ENCODE results near the gene HMGB4.

The HMGB4 gene

DNA sequence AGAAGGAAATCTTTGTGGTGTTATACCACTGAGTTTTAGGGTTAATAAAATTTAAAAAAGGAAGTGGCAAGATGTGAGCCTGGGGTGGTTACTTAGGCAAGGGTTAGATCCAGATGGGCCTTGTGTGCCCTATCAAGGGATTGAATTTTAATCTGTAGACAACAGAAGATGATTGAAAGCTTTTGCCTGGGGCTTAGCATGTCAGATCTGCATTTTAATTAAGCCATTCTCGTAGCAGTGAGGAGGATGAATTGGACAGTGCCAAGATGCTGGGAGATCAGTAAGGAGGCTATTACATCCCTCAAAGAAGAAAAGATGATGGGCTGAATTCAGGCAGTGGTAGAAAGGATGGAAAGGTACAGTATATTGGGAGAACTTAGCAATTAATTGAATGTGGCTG, 42.3 kb downstream of the HMGB4 start:
- no peaks in the 10 kb centered on the region for H3K27me3 Mint-ChIP-seq (ENCODE audit: low read depth, poor library complexity)
- peaks cover 7% of the 10 kb centered on the region for H3K4me1 Mint-ChIP-seq
- no peaks in the 10 kb centered on the region for H3K9me3 Mint-ChIP-seq
- no peak overlapping the region for H3K27ac Mint-ChIP-seq
- H3K4me3 Mint-ChIP-seq: no peak overlapping the region
- H3K36me3 Mint-ChIP-seq (ENCODE audit: low read depth): no peaks in the 10 kb centered on the region
- no peak for DNase-seq
- TF ChIP-seq, protein P1, sequence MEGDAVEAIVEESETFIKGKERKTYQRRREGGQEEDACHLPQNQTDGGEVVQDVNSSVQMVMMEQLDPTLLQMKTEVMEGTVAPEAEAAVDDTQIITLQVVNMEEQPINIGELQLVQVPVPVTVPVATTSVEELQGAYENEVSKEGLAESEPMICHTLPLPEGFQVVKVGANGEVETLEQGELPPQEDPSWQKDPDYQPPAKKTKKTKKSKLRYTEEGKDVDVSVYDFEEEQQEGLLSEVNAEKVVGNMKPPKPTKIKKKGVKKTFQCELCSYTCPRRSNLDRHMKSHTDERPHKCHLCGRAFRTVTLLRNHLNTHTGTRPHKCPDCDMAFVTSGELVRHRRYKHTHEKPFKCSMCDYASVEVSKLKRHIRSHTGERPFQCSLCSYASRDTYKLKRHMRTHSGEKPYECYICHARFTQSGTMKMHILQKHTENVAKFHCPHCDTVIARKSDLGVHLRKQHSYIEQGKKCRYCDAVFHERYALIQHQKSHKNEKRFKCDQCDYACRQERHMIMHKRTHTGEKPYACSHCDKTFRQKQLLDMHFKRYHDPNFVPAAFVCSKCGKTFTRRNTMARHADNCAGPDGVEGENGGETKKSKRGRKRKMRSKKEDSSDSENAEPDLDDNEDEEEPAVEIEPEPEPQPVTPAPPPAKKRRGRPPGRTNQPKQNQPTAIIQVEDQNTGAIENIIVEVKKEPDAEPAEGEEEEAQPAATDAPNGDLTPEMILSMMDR (IDR thresholded peaks at IDR 0.05): no peak

DNA sequence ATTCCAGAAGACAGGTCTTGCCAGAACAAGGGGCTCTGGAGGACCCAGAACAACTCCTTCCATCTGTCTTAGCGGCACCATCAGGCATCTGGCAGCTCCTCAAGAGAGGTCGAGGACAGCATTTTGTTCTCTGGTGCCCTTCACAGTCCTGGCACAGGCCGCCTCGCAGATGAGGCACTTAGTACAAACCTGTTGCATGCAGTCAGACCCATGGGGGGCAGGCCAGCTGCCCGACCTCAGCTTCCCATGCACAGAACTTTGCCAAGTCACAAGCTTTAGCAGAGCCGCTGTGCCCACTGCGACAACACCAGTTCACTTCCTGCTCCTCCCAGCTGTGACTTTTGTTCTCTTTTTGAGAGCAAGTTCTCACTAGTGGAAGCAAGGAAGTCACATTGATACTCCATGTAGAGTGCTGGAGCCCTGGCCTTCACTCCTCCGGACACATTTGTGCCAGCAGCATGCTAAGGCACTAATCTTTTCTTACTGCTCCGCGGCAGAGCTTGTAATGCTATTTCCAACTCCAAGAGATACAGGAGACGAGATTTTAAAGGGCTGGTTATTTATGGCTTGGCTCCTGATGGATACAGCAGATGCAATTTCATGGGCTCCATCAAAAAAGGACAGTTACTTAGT, 44.6 kb downstream of the HMGB4 start:
- no peaks in the 10 kb centered on the region for H3K9me3 Mint-ChIP-seq
- H3K4me3 Mint-ChIP-seq: no peak overlapping the region
- TF ChIP-seq, protein P1 (IDR thresholded peaks at IDR 0.05): no peak
- no peak overlapping the region for H3K27ac Mint-ChIP-seq
- no peaks in the 10 kb centered on the region for H3K4me1 Mint-ChIP-seq
- H3K27me3 Mint-ChIP-seq (ENCODE audit: low read depth, poor library complexity): no peaks in the 10 kb centered on the region
- H3K36me3 Mint-ChIP-seq (ENCODE audit: low read depth): no peaks in the 10 kb centered on the region
- DNase-seq: no peak
